8988T (cell line): ENCODE data around the gene RAB3C.

Source experiments
- DNase-seq: peaks from one replicate; pipeline ENCODE4 v3.0.0; 2011

RAB3C gene

DNA sequence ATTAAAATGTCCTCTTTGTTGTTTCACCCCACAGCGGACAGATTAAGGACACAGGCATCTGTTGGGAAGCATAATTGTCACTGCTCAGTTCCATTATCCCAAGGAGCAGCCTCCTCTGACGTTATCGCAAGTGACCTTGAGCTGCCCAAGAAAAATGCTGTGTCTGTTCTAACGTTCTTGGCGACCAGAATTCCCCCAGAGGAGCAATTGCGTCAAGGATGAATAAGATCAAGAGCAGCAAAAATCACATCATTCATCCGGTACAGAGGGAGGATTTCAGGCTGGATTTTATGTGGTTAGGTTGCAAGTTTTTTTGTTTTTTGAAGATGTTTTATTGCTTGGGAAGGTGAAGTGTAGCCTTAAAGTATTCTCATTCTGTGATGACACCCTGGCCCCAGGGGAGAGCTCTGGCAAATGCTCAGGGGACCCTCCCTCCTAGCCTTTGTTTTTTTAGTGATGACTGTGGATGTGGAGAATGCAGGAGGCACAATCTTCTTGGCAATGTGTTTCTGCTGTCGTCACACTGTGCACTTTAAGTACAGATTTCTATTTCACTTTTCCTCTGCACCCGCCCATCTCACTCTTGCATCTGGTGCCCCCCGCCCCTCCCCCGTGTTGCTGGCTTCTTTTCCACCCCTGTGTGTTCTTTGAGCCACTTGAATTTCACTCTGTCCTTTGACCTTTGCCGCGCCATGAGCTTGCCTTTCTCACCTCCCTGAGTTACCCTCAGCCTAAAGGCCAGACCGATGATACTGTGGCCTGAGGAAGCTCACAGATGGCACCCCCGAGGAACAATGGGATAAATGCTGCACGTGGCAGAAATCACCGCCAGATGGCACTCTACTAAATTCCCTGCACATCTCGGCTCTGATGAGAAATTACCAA, 308.5 kb downstream of the RAB3C start:
- DNase-seq: peak; percentile 57

DNA sequence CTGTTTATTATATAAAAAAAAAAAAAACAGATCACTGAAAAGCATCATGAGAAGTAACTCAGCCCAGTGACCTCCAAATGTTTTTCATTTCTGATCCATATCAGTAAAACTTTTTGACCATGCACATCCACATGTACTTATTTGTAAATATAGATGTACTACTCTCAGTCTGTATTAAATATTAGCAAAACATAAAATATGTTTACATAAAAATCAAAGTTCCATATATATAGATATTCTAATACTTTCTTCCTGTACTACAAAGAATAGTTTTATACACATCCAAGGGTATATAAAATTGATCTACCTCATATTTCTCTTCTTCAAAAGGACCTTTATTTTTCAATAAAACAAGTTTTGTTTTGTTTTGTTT, 309.1 kb downstream of the RAB3C start:
- no peak for DNase-seq

- DNase-seq: no peak
These were observed 310.7 kb downstream of the RAB3C start for GRCh38 chr5:58893551-58893950.

GRCh38 chr5:58898006-58898405, 315.1 kb downstream of the RAB3C start:
- DNase-seq: no peak

- no peak for DNase-seq
These were observed 315.7 kb downstream of the RAB3C start for GRCh38 chr5:58898538-58898937.

- DNase-seq: no peak
These were observed 318.4 kb downstream of the RAB3C start for GRCh38 chr5:58901271-58901670.

DNA sequence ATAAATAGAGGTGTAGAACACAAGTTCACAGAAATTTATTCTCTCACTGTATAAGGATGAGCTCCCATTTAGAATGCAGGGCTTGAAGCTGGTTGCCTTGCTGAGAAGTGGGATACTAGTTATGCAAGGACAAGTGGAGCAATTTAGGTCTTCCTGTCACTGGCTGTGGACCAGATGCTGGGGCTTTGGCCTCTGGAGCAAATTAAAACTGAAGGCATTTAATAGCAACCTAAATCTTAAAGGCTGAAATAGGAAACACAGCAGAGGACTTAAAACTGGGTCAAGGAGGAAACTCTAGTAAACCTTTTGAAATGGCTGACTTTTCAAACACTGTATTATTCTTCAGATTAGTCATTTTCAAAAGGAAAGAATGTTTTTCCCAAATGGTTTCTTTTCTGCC, 319.4 kb downstream of the RAB3C start:
- DNase-seq: no peak

- no peak for DNase-seq
These were observed 319.9 kb downstream of the RAB3C start for GRCh38 chr5:58902765-58903164.

- no peak for DNase-seq
These were observed 321.9 kb downstream of the RAB3C start for GRCh38 chr5:58904737-58905136.

- no peak for DNase-seq
These were observed 323.1 kb downstream of the RAB3C start for GRCh38 chr5:58905944-58906343.
